Astrocyte (in vitro differentiated cells and primary cell): ENCODE measurements around the gene PTPRB.

Source experiments
- EZH2 ChIP-seq: IDR thresholded peaks from 2 replicates; pipeline ENCODE4 v1.6.1; 2012; ENCODE audit warnings: mild to moderate bottlenecking, low read length, inconsistent platforms; ENCODE audit not compliant: insufficient read depth
- TF ChIP-seq, protein P1 (sequence below): IDR thresholded peaks from 2 replicates; pipeline ENCODE4 v1.5.1; 2011; ENCODE audit warnings: low read depth, mild to moderate bottlenecking, inconsistent platforms, low read length, moderate library complexity; ENCODE audit not compliant: insufficient read depth

DNA sequence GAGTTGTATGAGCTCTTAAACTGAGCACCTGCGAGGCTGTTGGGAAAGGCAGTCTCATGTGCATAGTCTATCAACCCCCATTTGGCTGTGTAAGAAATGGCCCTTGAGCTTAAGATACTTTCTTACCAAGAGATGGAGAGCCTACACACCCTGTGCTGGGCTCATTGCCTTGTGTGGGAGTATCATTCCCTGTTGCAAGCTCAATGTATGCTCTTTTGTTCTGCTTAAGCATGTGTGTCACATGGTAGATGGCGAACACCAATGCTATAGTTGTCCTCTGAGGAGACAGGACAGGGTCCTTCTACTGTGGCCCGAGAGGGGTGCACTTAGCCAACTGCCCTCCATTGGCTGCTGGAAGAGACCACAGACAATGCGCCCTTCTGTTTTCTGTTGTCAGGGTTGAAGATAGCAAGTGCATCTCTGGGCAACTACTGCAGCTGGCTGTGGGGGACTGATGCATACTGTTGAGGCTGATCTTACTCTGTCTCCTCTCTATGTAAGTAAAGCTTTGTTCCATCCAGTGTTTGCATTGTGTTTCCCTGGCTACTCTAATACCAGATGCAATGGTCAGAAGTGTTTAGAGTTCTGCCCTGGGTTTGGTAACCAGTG lies 79.5 kb downstream of the PTPRB start:
- TF ChIP-seq, protein P1, sequence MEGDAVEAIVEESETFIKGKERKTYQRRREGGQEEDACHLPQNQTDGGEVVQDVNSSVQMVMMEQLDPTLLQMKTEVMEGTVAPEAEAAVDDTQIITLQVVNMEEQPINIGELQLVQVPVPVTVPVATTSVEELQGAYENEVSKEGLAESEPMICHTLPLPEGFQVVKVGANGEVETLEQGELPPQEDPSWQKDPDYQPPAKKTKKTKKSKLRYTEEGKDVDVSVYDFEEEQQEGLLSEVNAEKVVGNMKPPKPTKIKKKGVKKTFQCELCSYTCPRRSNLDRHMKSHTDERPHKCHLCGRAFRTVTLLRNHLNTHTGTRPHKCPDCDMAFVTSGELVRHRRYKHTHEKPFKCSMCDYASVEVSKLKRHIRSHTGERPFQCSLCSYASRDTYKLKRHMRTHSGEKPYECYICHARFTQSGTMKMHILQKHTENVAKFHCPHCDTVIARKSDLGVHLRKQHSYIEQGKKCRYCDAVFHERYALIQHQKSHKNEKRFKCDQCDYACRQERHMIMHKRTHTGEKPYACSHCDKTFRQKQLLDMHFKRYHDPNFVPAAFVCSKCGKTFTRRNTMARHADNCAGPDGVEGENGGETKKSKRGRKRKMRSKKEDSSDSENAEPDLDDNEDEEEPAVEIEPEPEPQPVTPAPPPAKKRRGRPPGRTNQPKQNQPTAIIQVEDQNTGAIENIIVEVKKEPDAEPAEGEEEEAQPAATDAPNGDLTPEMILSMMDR, result no peak
- TF ChIP-seq EZH2, result no peak
